ENCODE results near the gene LMO2.
"Not testable (repeated sequence)": the region's sequence is repeated elsewhere in the genome, so short reads cannot be mapped to it uniquely, and the experiment has no call there.

LMO2 gene

DNA sequence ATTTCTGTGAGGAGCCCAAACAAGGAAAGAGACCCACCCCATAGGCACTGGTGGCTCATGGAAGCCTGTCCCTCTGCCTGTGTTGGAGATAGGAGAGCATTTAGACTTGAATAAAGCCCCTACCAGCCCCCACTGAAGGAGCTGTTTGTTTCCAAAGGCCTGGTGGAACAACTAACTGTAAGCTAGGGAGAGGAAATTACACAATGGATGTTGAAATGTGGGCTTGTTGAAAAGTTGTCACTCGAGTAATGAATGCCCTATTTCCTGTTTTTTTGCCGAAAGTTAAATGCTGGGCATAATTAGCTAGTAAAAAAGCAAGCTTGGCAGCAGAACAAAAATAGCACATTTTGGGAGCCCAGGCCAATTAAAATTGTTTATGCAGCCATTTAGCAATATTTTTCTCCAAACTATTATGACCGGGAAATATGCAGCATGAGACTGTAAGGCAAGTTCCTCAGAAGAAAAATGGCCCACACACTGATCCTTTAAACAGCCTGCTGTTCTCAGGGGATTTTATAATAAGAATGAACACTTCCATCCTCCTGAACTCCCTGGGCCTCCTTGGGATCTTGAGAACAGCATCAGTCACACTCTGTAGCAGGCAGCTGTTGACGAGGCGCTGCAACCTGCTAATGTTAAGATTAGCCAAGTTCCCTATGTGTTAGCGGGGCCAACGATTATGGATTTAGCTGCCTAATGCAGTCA is 38.6 kb upstream of the LMO2 start:
- peak overlapping the region; percentile 54 for H3K9ac ChIP-seq (ENCODE audit: low read length)
- peak overlapping the region; percentile 2 for H3K4me3 ChIP-seq (ENCODE audit: low read length)

DNA sequence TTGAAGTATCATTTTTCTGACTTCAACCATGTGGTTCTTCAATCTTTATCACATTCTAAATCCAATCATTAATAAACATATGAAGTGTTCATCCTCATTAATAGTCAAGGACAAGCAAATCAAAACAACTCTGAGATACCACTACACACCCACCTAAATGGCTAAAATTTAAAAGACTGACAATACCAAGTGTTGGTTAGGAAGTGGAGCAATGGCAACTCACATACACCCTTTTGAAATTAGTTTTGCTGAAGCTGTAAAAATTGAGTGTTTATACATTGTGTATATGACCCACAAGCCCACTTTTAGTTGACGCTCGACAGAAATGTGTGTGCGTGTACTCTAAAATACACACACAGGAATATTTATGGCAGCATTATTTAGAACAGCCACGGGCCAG is 36.7 kb upstream of the LMO2 start:
- peaks cover 18% of the 10 kb centered on the region for H3K4me1 ChIP-seq (ENCODE audit: control insufficient read depth, insufficient read depth, low read length)
- peaks cover 53% of the 10 kb centered on the region for H3K27me3 ChIP-seq (replicated peaks; ENCODE audit: control insufficient read depth, insufficient read depth, low read length)
- H3K4me3 ChIP-seq (ENCODE audit: low read length): no peak overlapping the region
- no peak overlapping the region for H3K9ac ChIP-seq (ENCODE audit: low read length)
- H3K9me3 ChIP-seq (ENCODE audit: control insufficient read depth, low read length): peaks cover 20% of the 10 kb centered on the region
- no peaks in the 10 kb centered on the region for H3K36me3 ChIP-seq (ENCODE audit: control insufficient read depth, insufficient read depth, low read length, severe bottlenecking)
- no peak for DNase-seq (ENCODE audit: low read depth)

More for the DNA sequence above, 38.6 kb upstream of the LMO2 start:
- DNase-seq (ENCODE audit: low read depth): peak; percentile 68
- Histone ChIP-seq H3K36me3 (ENCODE audit: control insufficient read depth, insufficient read depth, low read length, severe bottlenecking) (no peaks in the 10 kb centered on the region), H3K9me3 (ENCODE audit: control insufficient read depth, low read length) (peaks cover 20% of the 10 kb centered on the region), H3K4me1 (ENCODE audit: control insufficient read depth, insufficient read depth, low read length) (peaks cover 18% of the 10 kb centered on the region), H3K27me3 (replicated peaks; ENCODE audit: control insufficient read depth, insufficient read depth, low read length) (peaks cover 53% of the 10 kb centered on the region)

DNA sequence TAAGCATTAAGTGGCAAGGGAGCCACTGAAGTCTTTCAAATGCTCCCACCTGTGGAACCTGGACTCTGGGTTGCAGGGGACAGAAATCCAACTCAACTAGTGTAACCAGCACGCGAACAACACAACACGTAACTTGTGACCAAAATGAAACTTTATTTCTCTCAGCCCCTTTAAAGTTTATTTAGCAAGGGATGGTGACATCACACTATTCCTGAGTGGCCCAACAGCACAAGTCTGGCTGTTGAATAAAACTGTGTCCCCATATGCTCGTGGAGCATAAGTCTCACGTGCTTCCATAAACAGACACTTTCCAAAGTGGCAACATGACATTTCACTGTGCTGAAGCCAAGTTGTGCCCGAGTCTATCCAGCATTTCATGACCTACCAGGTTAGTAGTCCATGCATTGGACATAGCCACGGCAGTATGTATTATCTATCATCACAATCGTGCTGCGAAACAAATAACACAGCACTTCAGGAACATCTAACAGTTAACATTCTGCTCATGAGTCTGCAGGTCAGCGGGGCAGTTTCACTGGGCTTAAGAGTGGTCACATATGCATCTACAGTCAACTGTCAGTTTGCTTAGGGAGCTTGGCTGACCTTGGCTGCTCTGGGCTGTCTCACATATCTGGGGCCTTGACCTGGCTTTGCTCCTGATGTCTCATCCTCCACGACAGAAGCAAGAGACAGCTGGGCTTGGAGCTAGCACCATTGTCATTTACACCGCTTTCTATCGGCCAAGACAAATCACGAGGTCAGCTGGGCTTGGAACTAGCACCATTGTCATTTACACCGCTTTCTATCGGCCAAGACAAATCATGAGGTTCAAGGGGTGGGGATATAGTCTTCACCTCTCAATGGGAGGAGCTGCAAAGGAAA is 35.0 kb upstream of the LMO2 start:
- Histone ChIP-seq H3K36me3 (ENCODE audit: control insufficient read depth, insufficient read depth, low read length, severe bottlenecking) (no peaks in the 10 kb centered on the region), H3K4me1 (ENCODE audit: control insufficient read depth, insufficient read depth, low read length) (peaks cover 18% of the 10 kb centered on the region), H3K9ac (ENCODE audit: low read length) (no peak overlapping the region), H3K9me3 (ENCODE audit: control insufficient read depth, low read length) (peaks cover 11% of the 10 kb centered on the region), H3K27me3 (replicated peaks; ENCODE audit: control insufficient read depth, insufficient read depth, low read length) (peaks cover 61% of the 10 kb centered on the region), H3K4me3 (ENCODE audit: low read length) (no peak overlapping the region)
- DNase-seq (ENCODE audit: low read depth): no peak

DNA sequence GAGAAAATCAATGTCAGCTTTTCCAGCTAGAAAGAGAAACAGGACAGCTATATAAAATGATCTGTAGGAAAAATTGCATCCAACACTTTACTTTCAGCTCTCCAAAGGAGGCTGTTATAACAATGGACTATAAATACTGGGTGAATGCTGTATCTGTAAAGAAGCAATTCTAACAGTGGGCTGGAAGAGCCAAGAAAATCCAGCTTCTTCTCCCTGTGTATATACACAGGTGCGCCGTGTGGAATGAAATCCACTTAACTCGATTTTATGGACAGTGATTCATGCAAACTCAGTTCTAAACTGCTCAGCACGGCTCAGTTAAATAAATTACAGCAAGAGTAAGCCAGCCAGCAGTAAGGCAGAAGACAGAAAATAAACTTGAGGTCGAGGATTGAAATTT is 32.5 kb upstream of the LMO2 start:
- no peaks in the 10 kb centered on the region for H3K4me1 ChIP-seq (ENCODE audit: control insufficient read depth, insufficient read depth, low read length)
- peaks cover 7% of the 10 kb centered on the region for H3K9me3 ChIP-seq (ENCODE audit: control insufficient read depth, low read length)
- H3K27me3 ChIP-seq (replicated peaks; ENCODE audit: control insufficient read depth, insufficient read depth, low read length): peaks cover 77% of the 10 kb centered on the region
- DNase-seq (ENCODE audit: low read depth): no peak
- H3K9ac ChIP-seq (ENCODE audit: low read length): no peak overlapping the region
- H3K36me3 ChIP-seq (ENCODE audit: control insufficient read depth, insufficient read depth, low read length, severe bottlenecking): no peaks in the 10 kb centered on the region
- no peak overlapping the region for H3K4me3 ChIP-seq (ENCODE audit: low read length)

DNA sequence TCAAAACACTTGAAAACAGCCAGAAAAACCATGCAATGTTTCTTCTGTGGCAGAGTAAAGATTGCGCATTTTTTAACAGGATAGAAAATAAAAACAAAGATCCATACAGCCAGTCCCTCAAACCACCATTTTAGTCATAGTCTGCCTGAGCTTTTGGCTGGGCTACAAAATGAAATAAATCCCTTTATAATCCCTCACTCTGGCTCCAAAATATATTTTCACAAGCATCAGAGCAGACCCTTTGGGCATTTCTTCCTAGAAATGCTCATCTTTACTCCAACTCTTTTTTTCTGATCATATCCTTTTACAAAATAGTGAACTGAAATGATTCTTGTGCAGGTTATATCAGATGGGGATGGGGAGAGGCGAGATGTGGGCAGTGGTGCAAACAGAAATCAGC is 31.8 kb upstream of the LMO2 start:
- no peak overlapping the region for H3K4me3 ChIP-seq (ENCODE audit: low read length)
- H3K9ac ChIP-seq (ENCODE audit: low read length): no peak overlapping the region
- no peaks in the 10 kb centered on the region for H3K36me3 ChIP-seq (ENCODE audit: control insufficient read depth, insufficient read depth, low read length, severe bottlenecking)
- H3K4me1 ChIP-seq (ENCODE audit: control insufficient read depth, insufficient read depth, low read length): no peaks in the 10 kb centered on the region
- DNase-seq (ENCODE audit: low read depth): no peak
- H3K27me3 ChIP-seq (replicated peaks; ENCODE audit: control insufficient read depth, insufficient read depth, low read length): peaks cover 73% of the 10 kb centered on the region
- peaks cover 5% of the 10 kb centered on the region for H3K9me3 ChIP-seq (ENCODE audit: control insufficient read depth, low read length)

DNA sequence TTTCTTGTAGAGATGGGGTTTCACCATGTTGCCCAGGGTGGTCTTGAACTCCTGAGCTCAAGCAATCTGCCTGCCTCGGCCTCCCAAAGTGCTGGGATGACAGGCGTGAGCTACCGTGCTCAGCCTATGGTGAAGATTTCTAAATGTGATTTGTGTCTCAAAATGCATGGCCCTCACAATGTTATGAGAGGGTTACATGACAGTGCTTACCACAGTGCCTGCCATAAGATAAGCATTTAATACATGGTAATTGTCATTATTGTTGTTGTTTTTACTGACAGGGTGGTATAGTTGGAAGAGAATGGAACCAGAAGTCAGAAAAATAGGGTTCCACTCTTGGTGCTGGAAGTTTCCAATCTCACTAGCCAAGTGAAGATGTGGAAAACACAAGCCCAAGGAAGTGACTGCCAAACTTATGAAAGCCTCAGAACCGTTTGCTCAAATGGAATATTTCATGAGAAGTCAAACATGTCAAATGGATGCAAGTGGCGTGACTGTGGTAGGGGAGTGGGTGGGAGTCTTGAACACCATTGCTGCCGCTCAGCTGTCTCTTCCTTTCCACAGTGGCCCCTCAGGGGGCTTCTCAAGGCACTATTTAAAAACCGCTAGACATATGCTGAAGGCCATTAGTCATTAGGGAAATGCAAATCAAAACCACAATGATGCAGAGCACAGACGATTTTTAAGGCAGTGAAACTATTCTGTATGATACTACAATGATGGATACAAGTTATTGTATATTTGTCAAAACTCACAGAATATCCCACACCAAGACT is 29.1 kb upstream of the LMO2 start:
- H3K36me3 ChIP-seq (ENCODE audit: control insufficient read depth, insufficient read depth, low read length, severe bottlenecking): no peaks in the 10 kb centered on the region
- no peak for DNase-seq (ENCODE audit: low read depth)
- H3K27me3 ChIP-seq (replicated peaks; ENCODE audit: control insufficient read depth, insufficient read depth, low read length): peaks cover 78% of the 10 kb centered on the region
- H3K9ac ChIP-seq (ENCODE audit: low read length): no peak overlapping the region
- no peak overlapping the region for H3K4me3 ChIP-seq (ENCODE audit: low read length)
- no peaks in the 10 kb centered on the region for H3K4me1 ChIP-seq (ENCODE audit: control insufficient read depth, insufficient read depth, low read length)
- peaks cover 4% of the 10 kb centered on the region for H3K9me3 ChIP-seq (ENCODE audit: control insufficient read depth, low read length)

DNA sequence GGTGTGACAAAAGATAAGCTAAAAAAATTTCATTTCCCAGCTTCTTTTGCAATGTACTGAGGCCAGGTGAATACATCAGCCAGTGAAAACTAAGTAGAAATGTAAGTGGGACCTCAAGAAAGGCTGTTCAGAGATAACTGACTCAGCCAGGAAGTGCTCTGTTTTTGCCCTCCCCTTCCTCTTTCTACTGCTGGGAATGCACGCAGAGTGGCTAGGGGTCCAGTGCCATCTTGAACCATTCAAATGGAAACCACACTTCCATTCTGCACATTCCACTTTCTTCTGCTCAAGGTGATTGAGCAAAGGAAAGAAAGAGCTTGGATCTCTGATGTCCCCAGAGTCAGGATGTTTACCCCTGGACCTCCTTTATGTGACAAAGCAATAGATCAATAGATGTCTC is 27.8 kb upstream of the LMO2 start:
- Histone ChIP-seq H3K36me3 (ENCODE audit: control insufficient read depth, insufficient read depth, low read length, severe bottlenecking) (no peaks in the 10 kb centered on the region), H3K9ac (ENCODE audit: low read length) (no peak overlapping the region), H3K4me3 (ENCODE audit: low read length) (no peak overlapping the region), H3K27me3 (replicated peaks; ENCODE audit: control insufficient read depth, insufficient read depth, low read length) (peaks cover 80% of the 10 kb centered on the region), H3K4me1 (ENCODE audit: control insufficient read depth, insufficient read depth, low read length) (no peaks in the 10 kb centered on the region), H3K9me3 (ENCODE audit: control insufficient read depth, low read length) (peaks cover 4% of the 10 kb centered on the region)
- DNase-seq (ENCODE audit: low read depth): no peak

DNA sequence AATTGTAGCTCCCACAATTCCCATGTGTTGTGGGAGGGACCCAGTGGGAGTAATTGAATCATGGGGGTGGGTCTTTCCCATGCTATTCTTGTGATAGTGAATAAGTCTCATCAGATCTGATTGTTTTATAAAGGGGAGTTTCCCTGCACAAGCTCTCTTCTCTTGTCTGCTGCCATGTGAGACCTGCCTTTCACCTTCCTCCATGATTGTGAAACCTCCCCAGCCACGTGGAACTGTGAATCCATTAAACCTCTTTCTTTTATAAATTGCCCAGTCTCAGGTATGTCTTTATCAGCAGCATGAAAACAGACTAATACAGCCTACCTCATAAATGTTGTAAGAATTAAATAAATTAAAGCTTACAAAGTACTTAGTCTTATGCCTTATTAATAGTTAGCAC is 25.5 kb upstream of the LMO2 start:
- Histone ChIP-seq H3K27me3 (replicated peaks; ENCODE audit: control insufficient read depth, insufficient read depth, low read length) (peaks cover 68% of the 10 kb centered on the region), H3K9me3 (ENCODE audit: control insufficient read depth, low read length) (peaks cover 11% of the 10 kb centered on the region)
- not testable (repeated sequence) for H3K9ac ChIP-seq (ENCODE audit: low read length); DNase-seq (ENCODE audit: low read depth); H3K36me3 ChIP-seq (ENCODE audit: control insufficient read depth, insufficient read depth, low read length, severe bottlenecking); H3K4me1 ChIP-seq (ENCODE audit: control insufficient read depth, insufficient read depth, low read length); H3K4me3 ChIP-seq (ENCODE audit: low read length)

DNA sequence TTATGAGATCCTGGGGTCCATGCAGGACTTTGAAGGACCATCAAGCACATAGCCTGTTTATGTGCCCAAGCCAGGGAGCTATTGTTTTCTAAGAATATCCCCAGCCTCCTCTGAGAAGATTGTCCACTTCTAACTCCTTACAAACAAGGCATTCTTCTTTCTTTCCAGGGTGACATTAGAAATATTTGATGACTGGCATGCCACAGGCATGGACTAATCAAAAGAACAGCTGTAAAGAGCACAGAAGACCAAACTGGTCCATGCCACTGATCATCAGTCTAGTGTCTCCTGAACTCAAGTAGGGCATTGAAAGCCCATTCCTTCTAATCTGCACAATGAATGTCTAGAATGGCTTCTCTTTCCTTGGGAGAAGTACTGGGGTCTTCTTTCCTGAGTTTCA is 24.9 kb upstream of the LMO2 start:
- Histone ChIP-seq H3K9ac (ENCODE audit: low read length) (no peak overlapping the region), H3K4me1 (ENCODE audit: control insufficient read depth, insufficient read depth, low read length) (peaks cover 8% of the 10 kb centered on the region)
- no peak for DNase-seq (ENCODE audit: low read depth)

DNA sequence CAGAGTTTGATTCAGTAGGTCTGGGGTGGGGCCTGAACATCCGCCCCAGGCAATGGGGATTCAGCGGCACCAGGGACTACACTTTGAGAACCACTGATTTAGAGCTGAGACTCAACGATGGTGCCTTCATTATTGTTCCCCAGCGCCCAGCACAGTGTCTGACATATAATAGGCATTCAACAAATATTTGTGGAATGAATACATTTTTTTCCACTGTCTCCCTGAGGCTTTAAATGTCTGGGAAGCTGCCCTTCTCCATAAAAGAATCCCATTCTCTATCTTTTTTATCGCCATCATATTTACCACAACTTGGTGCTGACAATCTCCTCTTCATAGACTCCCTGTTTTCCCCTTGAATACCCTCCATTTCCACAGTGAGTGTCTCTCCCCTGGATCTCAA is 23.6 kb upstream of the LMO2 start:
- Histone ChIP-seq H3K36me3 (ENCODE audit: control insufficient read depth, insufficient read depth, low read length, severe bottlenecking) (no peaks in the 10 kb centered on the region), H3K27me3 (replicated peaks; ENCODE audit: control insufficient read depth, insufficient read depth, low read length) (peaks cover 58% of the 10 kb centered on the region), H3K9ac (ENCODE audit: low read length) (no peak overlapping the region), H3K4me1 (ENCODE audit: control insufficient read depth, insufficient read depth, low read length) (peaks cover 12% of the 10 kb centered on the region), H3K9me3 (ENCODE audit: control insufficient read depth, low read length) (peaks cover 11% of the 10 kb centered on the region), H3K4me3 (ENCODE audit: low read length) (no peak overlapping the region)
- no peak for DNase-seq (ENCODE audit: low read depth)

More for the DNA sequence above, 24.9 kb upstream of the LMO2 start:
- Histone ChIP-seq H3K9me3 (ENCODE audit: control insufficient read depth, low read length) (peaks cover 11% of the 10 kb centered on the region), H3K4me3 (ENCODE audit: low read length) (no peak overlapping the region), H3K27me3 (replicated peaks; ENCODE audit: control insufficient read depth, insufficient read depth, low read length) (peaks cover 63% of the 10 kb centered on the region), H3K36me3 (ENCODE audit: control insufficient read depth, insufficient read depth, low read length, severe bottlenecking) (no peaks in the 10 kb centered on the region)

DNA sequence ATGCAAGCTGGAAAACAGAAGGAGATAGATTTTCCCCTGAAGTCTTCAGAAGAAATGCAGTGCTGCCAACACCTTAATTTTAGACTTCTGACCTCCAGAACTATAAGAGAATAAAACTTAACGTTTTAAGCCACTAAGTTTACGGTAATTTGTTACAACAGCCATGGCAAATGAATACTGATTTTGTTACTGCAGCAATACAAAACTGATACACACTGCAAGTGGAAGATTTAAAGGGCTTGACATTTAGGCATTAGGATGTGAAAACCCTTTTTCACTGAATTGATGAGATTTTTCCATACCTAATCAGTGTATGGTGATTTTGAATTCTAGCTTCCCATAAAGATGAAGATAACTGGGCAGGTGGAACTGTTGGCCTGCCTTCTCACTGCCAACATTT is 22.1 kb upstream of the LMO2 start:
- Histone ChIP-seq H3K9ac (ENCODE audit: low read length) (no peak overlapping the region), H3K4me1 (ENCODE audit: control insufficient read depth, insufficient read depth, low read length) (peaks cover 22% of the 10 kb centered on the region), H3K36me3 (ENCODE audit: control insufficient read depth, insufficient read depth, low read length, severe bottlenecking) (no peaks in the 10 kb centered on the region), H3K9me3 (ENCODE audit: control insufficient read depth, low read length) (peaks cover 7% of the 10 kb centered on the region), H3K27me3 (replicated peaks; ENCODE audit: control insufficient read depth, insufficient read depth, low read length) (peaks cover 47% of the 10 kb centered on the region), H3K4me3 (ENCODE audit: low read length) (no peak overlapping the region)
- DNase-seq (ENCODE audit: low read depth): no peak
